ENCODE results near the gene TRIM28. TPM values are rescaled to one million over a fixed set of nuclear protein-coding genes. Genes with fewer than 3 reads are reported as not detected.

Gene TRIM28
- total and polyA plus RNA-seq, 9 of the 15 experiments (the other 6 are each of a cell fraction or from before 2014, with no cell fraction given) = 12.1 to 797 (median 490) TPM

DNA sequence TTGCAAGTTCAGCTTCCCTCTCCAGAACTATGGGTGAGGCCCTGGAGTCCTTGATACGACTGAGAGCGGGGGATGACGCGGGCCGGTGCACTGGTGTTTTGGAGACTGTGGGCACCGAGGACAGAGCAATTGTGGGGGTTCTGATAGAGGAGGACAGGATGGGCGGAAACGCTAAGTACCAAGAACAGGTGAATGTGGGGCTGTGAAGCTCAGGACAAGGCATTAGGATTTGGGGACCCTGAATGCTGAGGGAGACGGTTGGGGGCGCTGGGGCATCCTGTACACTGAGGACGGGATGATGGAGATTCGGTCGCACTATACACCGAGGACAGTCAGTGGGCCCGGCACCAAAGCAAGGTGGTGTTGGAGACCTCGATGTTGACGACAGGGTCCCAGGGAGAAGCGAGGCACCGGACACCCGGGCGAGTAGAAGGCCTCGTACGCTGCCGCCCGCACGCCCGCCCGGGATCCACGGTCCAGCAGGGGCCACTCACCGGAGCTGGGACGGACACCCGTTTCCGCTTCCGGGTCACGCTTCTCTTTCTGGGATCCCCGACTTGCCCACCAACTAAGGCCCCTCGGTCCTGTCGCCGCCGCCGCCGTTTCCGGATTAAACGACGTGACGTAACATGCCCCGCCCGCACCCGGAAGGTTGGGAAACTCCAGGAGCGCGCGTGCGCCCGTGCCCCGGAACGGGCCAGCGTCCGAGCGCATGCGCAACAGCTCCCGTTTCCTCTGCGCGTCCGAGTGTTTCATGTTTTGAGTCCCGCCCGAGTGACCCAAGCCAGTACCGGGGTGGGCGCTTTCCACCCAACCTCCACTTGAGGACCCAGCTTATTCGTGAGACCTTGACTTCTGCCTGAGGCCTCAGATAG is 10.9 kb downstream of the TRIM28 start, which contains the start of gene CHMP2A (continued):
- TF ChIP-seq ASH1L (IDR thresholded peaks at IDR 0.05; ENCODE audit: borderline replicate concordance, low read depth, partially characterized antibody) (no peak), ZKSCAN8 (CRISPR knock-in tag; IDR thresholded peaks at IDR 0.05) (no peak), MEIS2 (IDR thresholded peaks at IDR 0.05; ENCODE audit: partially characterized antibody) (peak; percentile 97), CREBBP (IDR thresholded peaks at IDR 0.05; ENCODE audit: low read depth, low read length) (no peak), CBX3 (IDR thresholded peaks at IDR 0.05; ENCODE audit: borderline replicate concordance in 1 of 2, low read length in 2 of 2) (no peak), DDX20 (tag; IDR thresholded peaks at IDR 0.05; ENCODE audit: low read depth) (no peak), RBM39 (optimal IDR thresholded peaks at IDR 0.05; ENCODE audit: low read depth, low read length) (peak; percentile 31), KHSRP (IDR thresholded peaks at IDR 0.05) (no peak), MED1 (CRISPR knock-in tag; IDR thresholded peaks at IDR 0.05; ENCODE audit: borderline replicate concordance) (no peak), STAG1 (CRISPR knock-in tag; IDR thresholded peaks at IDR 0.05; ENCODE audit: borderline replicate concordance) (no peak), ZNF274 (IDR thresholded peaks at IDR 0.05; ENCODE audit: borderline replicate concordance, low read depth, low read length) (no peak), ZNF263 (CRISPR knock-in tag; IDR thresholded peaks at IDR 0.05; ENCODE audit: borderline replicate concordance) (peak; percentile 71; the same call in 1 of the 2 replicates), PTTG1 (tag; IDR thresholded peaks at IDR 0.05; ENCODE audit: low read depth) (no peak), MCM3 (IDR thresholded peaks at IDR 0.05) (no peak), POLR2AphosphoS5 (IDR thresholded peaks at IDR 0.05; ENCODE audit: control insufficient read depth, insufficient read depth, low read depth, low read length) (peak; percentile 65; the same call in 1 of the 2 replicates), LARP7 (IDR thresholded peaks at IDR 0.05) (no peak), CHD4 (IDR thresholded peaks at IDR 0.05; ENCODE audit: insufficient read depth, insufficient replicate concordance, low read depth, low read length, poor library complexity, severe bottlenecking) (no peak)
- TF ChIP-seq, protein P1, sequence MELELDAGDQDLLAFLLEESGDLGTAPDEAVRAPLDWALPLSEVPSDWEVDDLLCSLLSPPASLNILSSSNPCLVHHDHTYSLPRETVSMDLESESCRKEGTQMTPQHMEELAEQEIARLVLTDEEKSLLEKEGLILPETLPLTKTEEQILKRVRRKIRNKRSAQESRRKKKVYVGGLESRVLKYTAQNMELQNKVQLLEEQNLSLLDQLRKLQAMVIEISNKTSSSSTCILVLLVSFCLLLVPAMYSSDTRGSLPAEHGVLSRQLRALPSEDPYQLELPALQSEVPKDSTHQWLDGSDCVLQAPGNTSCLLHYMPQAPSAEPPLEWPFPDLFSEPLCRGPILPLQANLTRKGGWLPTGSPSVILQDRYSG (tag; conservative IDR thresholded peaks at IDR 0.05; ENCODE audit: low read depth) = no peak
- TF ChIP-seq, protein P2, sequence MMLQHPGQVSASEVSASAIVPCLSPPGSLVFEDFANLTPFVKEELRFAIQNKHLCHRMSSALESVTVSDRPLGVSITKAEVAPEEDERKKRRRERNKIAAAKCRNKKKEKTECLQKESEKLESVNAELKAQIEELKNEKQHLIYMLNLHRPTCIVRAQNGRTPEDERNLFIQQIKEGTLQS (IDR thresholded peaks at IDR 0.05) = peak; percentile 87
- TF ChIP-seq, protein P2 (CRISPR knock-in tag; conservative IDR thresholded peaks at IDR 0.05) = peak; percentile 15; the same call in 1 of the 2 replicates
- TF ChIP-seq, protein P3, sequence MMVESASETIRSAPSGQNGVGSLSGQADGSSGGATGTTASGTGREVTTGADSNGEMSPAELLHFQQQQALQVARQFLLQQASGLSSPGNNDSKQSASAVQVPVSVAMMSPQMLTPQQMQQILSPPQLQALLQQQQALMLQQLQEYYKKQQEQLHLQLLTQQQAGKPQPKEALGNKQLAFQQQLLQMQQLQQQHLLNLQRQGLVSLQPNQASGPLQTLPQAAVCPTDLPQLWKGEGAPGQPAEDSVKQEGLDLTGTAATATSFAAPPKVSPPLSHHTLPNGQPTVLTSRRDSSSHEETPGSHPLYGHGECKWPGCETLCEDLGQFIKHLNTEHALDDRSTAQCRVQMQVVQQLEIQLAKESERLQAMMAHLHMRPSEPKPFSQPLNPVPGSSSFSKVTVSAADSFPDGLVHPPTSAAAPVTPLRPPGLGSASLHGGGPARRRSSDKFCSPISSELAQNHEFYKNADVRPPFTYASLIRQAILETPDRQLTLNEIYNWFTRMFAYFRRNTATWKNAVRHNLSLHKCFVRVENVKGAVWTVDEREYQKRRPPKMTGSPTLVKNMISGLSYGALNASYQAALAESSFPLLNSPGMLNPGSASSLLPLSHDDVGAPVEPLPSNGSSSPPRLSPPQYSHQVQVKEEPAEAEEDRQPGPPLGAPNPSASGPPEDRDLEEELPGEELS (CRISPR knock-in tag; IDR thresholded peaks at IDR 0.05; ENCODE audit: borderline replicate concordance) = peak; percentile 79
- TF ChIP-seq, protein P4, sequence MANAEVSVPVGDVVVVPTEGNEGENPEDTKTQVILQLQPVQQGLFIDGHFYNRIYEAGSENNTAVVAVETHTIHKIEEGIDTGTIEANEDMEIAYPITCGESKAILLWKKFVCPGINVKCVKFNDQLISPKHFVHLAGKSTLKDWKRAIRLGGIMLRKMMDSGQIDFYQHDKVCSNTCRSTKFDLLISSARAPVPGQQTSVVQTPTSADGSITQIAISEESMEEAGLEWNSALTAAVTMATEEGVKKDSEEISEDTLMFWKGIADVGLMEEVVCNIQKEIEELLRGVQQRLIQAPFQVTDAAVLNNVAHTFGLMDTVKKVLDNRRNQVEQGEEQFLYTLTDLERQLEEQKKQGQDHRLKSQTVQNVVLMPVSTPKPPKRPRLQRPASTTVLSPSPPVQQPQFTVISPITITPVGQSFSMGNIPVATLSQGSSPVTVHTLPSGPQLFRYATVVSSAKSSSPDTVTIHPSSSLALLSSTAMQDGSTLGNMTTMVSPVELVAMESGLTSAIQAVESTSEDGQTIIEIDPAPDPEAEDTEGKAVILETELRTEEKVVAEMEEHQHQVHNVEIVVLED (CRISPR knock-in tag; IDR thresholded peaks at IDR 0.05) = peak; percentile 76

Measured in K562 (cell line).